ENCODE data around the gene LPCAT3. TPM values are rescaled to one million over a fixed set of nuclear protein-coding genes. Genes with fewer than 3 reads are reported as not detected.
A peak's percentile ranks its signal among the peaks of the same experiment; 100 is the strongest.

LPCAT3 gene
- total RNA-seq, 5 donors from 2014 or later (not counting 1 experiment from before 2014, with no cell fraction given), result 19.3 to 27.6 (median 22.6) TPM

DNA sequence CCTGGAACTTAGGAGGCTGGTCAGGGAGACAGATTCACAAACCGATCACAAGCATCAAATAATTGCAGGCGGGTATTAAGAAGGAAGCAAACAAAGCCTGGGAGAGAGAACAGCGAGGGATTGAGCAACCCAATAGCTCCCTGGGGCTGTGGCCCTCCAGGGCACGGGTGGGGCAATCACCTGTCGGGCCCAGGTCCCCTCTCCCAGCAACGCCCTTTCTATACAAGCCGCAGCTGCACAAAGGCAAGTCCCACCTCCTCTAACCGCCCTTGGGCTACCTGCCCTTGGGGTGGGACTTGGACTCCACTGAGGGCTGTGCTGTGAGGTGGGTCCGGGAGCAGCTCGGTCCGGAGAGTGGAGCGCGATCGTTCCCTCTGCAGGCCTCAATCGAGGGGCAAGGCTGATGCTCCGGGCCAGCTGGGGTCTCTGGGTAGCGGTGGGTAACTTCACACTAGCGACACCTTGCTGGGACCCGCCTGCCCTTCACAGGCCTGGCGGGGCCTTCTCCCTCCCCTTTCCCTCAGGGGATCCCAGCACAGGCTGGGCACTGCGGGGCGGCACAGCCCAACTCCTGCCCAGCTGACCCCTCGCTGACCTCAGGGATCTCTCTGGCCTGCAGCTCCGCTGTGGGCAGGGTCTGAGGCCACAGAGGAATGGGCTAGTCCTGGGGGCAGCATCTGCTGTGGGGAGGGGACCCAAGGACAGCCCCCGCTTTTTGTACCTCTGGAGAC is 55.8 kb downstream of the LPCAT3 start:
- no peaks in the 10 kb centered on the region for H3K9me3 Mint-ChIP-seq
- WGBS (ENCODE audit: insufficient coverage), result 86% methylated on average over 14 of the region's 25 CpGs
- ChIA-PET POLR2A (interaction anchor here (2.0 to 2.1 kb wide), 2 partner anchors 18 to 19 kb away, joined by 9 to 22 read pairs; partner anchors contain the start of genes C12orf57 (in 2 of the 2) and RNU7-1 (in 2 of the 2)), CTCF (interaction anchor here (0.5 to 6.8 kb wide), 8 partner anchors 10 to 230 kb away, joined by 3 to 126 read pairs (median 8); partner anchors contain the start of genes C12orf57 (in 2 of the 2), RNU7-1 (in 2 of the 2) and PTPN6 (in 1 of the 2))
- H3K36me3 Mint-ChIP-seq, result peaks cover 31% of the 10 kb centered on the region
- Histone ChIP-seq H3K9me3 (no peaks in the 10 kb centered on the region), H3K4me3 (ENCODE audit: control insufficient read depth in 1 of 2, extremely low read depth in 1 of 2, low read length in 1 of 2) (no peak overlapping the region), H3K4me1 (ENCODE audit: control insufficient read depth in 1 of 2, extremely low read depth in 1 of 2, insufficient read depth in 2 of 2, low read length in 2 of 2) (peaks cover 41 to 79% of the 10 kb centered on the region in 2 experiments), H3K36me3 (ENCODE audit: control insufficient read depth in 2 of 2, extremely low read depth in 1 of 2, insufficient read depth in 1 of 2, low read length in 1 of 2) (peaks cover under 1 to 54% of the 10 kb centered on the region in 2 donors), H3K27ac (ENCODE audit: low read length) (peak overlapping the region; percentile 97), H3K27me3 (replicated peaks in 1 of 2; ENCODE audit: control insufficient read depth in 2 of 2, extremely low read depth in 1 of 2, insufficient read depth in 2 of 2, low read length in 1 of 2) (no peaks in the 10 kb centered on the region)
- peak overlapping the region; percentile 68 to 88 (median 76) for H3K4me3 Mint-ChIP-seq
- H3K27me3 Mint-ChIP-seq, result no peaks in the 10 kb centered on the region
- no peak for ATAC-seq (replicated peaks in 1 of 4)
- H3K27ac Mint-ChIP-seq, result peak overlapping the region; percentile 99 to 100
- H3K4me1 Mint-ChIP-seq, result peaks cover 60 to 73% (median 68%) of the 10 kb centered on the region in 3 donors
- DNase-seq, result peak in 1 of 35 experiments; percentile 6

DNA sequence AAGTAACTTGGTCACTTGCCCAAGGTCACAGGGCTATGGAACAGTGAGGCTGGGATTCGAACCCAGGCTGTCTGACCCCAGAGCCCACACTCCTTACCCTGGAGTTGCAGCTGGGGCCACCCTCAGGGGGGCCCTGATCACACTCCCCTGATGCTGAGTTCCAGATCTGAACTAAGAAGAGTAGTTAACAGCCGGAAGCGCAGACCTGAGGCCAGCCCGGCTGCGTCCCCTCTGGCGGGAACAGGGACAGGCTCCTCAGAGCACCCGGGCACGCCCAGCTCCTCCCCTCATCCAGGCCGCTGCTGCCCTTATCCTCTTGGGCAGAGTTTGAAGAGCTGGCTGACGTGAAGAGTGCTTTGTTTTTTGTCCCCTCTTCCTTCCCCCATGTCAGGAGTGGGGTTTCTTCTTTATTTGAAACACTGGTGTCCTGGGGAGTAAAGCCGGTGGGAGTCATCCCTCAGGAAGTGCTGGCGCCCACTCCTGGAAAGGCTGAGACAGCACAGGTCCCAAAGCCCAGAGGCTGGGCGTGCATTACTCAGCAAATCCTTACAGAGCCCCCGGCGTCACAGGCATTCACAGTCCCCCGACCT is 56.5 kb downstream of the LPCAT3 start:
- 26% methylated on average over 4 of the region's 16 CpGs for WGBS (ENCODE audit: insufficient coverage)
- Histone ChIP-seq H3K4me3 (ENCODE audit: control insufficient read depth in 1 of 2, extremely low read depth in 1 of 2, low read length in 1 of 2) (peak overlapping the region in 1 of 2 donors; percentile 9), H3K36me3 (ENCODE audit: control insufficient read depth in 2 of 2, extremely low read depth in 1 of 2, insufficient read depth in 1 of 2, low read length in 1 of 2) (peaks cover 0 to 54% of the 10 kb centered on the region in 2 donors), H3K4me1 (ENCODE audit: control insufficient read depth in 1 of 2, extremely low read depth in 1 of 2, insufficient read depth in 2 of 2, low read length in 2 of 2) (peaks cover 48 to 85% of the 10 kb centered on the region in 2 experiments), H3K9me3 (no peaks in the 10 kb centered on the region), H3K27me3 (replicated peaks in 1 of 2; ENCODE audit: control insufficient read depth in 2 of 2, extremely low read depth in 1 of 2, insufficient read depth in 2 of 2, low read length in 1 of 2) (no peaks in the 10 kb centered on the region), H3K27ac (ENCODE audit: low read length) (peak overlapping the region; percentile 97)
- H3K27ac Mint-ChIP-seq, result peak overlapping the region; percentile 99 to 100
- DNase-seq (peak in 4 of 35 experiments; percentile 32 to 46 (median 42)), ATAC-seq (replicated peaks in 1 of 4) (peak; percentile 13 to 29 (median 22))
- CTCF ChIA-PET, result interaction anchor here (0.5 to 6.8 kb wide), 12 partner anchors 9 to 231 kb away, joined by 3 to 126 read pairs (median 6); partner anchors contain the start of genes C12orf57 (in 2 of the 2), PTPN6 (in 2 of the 2), RNU7-1 (in 2 of the 2) and CDCA3 (in 1 of the 2)
- POLR2A ChIA-PET, result interaction anchor here (2.0 to 2.1 kb wide), 2 partner anchors 17 to 19 kb away, joined by 9 to 22 read pairs; partner anchors contain the start of genes C12orf57 (in 2 of the 2) and RNU7-1 (in 2 of the 2)
- peaks cover 32% of the 10 kb centered on the region for H3K36me3 Mint-ChIP-seq
- peaks cover 66 to 80% (median 75%) of the 10 kb centered on the region in 3 donors for H3K4me1 Mint-ChIP-seq
- H3K27me3 Mint-ChIP-seq, result no peaks in the 10 kb centered on the region
- no peaks in the 10 kb centered on the region for H3K9me3 Mint-ChIP-seq
- H3K4me3 Mint-ChIP-seq, result peak overlapping the region; percentile 68 to 88 (median 76)

DNA sequence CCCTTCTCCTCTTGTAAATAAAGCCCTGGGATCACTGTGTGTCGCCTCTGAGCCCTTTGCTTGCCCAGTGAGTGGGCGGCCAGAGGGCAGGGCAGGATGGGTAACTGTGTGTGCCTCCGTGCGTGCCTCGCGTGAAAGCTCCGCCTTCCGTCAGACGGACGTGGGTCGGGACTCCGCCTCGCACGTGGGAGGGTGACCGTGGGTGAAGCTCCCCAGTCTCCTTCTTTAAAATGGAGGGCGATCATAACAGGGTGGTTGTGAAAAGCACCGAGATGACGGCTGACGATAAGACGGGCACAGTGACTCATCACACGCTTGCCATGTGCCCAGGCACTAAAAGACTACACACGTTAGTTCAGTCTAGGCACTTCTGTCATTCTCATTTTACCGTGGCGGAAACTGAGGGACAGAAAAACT is 57.0 kb downstream of the LPCAT3 start:
- peaks cover 71 to 85% (median 80%) of the 10 kb centered on the region in 3 donors for H3K4me1 Mint-ChIP-seq
- peak overlapping the region; percentile 68 to 88 (median 76) for H3K4me3 Mint-ChIP-seq
- no peaks in the 10 kb centered on the region for H3K9me3 Mint-ChIP-seq
- ChIA-PET POLR2A (interaction anchor here (2.0 to 2.1 kb wide), 2 partner anchors 17 to 18 kb away, joined by 9 to 22 read pairs; partner anchors contain the start of genes C12orf57 (in 2 of the 2) and RNU7-1 (in 2 of the 2)), CTCF (interaction anchor here (0.5 to 6.8 kb wide), 14 partner anchors 8 to 346 kb away, joined by 3 to 126 read pairs (median 6); partner anchors contain the start of genes C12orf57 (in 2 of the 2), PTPN6 (in 2 of the 2), RNU7-1 (in 2 of the 2) and CDCA3 (in 1 of the 2))
- peak; percentile 73 to 95 (median 85) for DNase-seq
- Histone ChIP-seq H3K9me3 (no peaks in the 10 kb centered on the region), H3K4me3 (ENCODE audit: control insufficient read depth in 1 of 2, extremely low read depth in 1 of 2, low read length in 1 of 2) (peak overlapping the region in 1 of 2 donors; percentile 9), H3K27ac (ENCODE audit: low read length) (peak overlapping the region; percentile 97), H3K27me3 (replicated peaks in 1 of 2; ENCODE audit: control insufficient read depth in 2 of 2, extremely low read depth in 1 of 2, insufficient read depth in 2 of 2, low read length in 1 of 2) (no peaks in the 10 kb centered on the region), H3K36me3 (ENCODE audit: control insufficient read depth in 2 of 2, extremely low read depth in 1 of 2, insufficient read depth in 1 of 2, low read length in 1 of 2) (peaks cover 0 to 54% of the 10 kb centered on the region in 2 donors), H3K4me1 (ENCODE audit: control insufficient read depth in 1 of 2, extremely low read depth in 1 of 2, insufficient read depth in 2 of 2, low read length in 2 of 2) (peaks cover 53 to 90% of the 10 kb centered on the region in 2 experiments)
- no peaks in the 10 kb centered on the region for H3K27me3 Mint-ChIP-seq
- ATAC-seq (replicated peaks in 1 of 4), result peak; percentile 77 to 80 (median 80)
- H3K27ac Mint-ChIP-seq, result peak overlapping the region; percentile 99 to 100
- peaks cover 34% of the 10 kb centered on the region for H3K36me3 Mint-ChIP-seq
- WGBS (ENCODE audit: insufficient coverage), result 2% methylated on average over 23 of the region's 24 CpGs

DNA sequence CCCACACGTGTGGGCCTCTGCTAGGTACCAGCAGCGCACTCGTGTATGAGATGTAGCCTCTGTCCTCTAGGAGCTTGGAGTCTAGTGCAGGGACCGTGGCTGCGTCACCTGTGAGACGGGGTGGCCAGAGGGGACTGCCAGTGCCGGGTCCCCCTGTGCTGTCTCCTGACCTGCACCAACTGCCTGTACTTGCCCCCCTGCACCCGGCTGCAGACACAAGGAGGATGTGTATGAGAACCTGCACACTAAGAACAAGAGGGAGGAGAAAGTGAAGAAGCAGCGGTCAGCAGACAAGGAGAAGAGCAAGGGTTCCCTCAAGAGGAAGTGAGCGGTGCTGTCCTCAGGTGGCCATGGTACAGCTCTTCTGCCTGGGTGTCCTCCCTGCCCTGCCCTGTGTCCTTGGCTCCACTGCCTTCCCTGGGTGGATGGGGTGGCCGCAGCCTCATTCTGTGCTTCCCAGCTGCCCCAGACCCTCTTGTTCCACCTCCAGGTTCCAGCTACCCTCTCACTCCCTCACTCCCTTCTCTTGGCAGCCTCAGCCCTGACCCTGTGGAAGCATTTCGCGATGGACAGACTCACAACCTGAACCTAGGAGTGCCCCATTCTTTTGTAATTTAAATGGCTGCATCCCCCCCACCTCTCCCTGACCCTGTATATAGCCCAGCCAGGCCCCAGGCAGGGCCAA is 57.5 kb downstream of the LPCAT3 start:
- H3K9me3 ChIP-seq, result no peaks in the 10 kb centered on the region
- H3K36me3 ChIP-seq (ENCODE audit: control insufficient read depth in 2 of 2, extremely low read depth in 1 of 2, insufficient read depth in 1 of 2, low read length in 1 of 2), result peaks cover 3 to 54% of the 10 kb centered on the region in 2 donors
- no peaks in the 10 kb centered on the region for H3K27me3 Mint-ChIP-seq
- H3K36me3 Mint-ChIP-seq, result peaks cover 36% of the 10 kb centered on the region
- H3K4me1 Mint-ChIP-seq, result peaks cover 77 to 90% (median 85%) of the 10 kb centered on the region in 3 donors
- ATAC-seq (replicated peaks in 1 of 4) (peak; percentile 2 to 7 (median 4)), DNase-seq (peak in 3 of 35 experiments; percentile 44 to 60 (median 45))
- ChIA-PET CTCF (interaction anchor here (0.5 to 6.8 kb wide), 12 partner anchors 8 to 346 kb away, joined by 3 to 126 read pairs (median 6); partner anchors contain the start of genes C12orf57 (in 2 of the 2), PTPN6 (in 2 of the 2), RNU7-1 (in 2 of the 2) and CDCA3 (in 1 of the 2)), POLR2A (interaction anchor here (2.0 to 2.1 kb wide), 2 partner anchors 16 to 18 kb away, joined by 9 to 22 read pairs; partner anchors contain the start of genes C12orf57 (in 2 of the 2) and RNU7-1 (in 2 of the 2))
- H3K27ac ChIP-seq (ENCODE audit: low read length), result peak overlapping the region; percentile 97
- H3K27ac Mint-ChIP-seq, result peak overlapping the region; percentile 99 to 100
- H3K4me3 ChIP-seq (ENCODE audit: control insufficient read depth in 1 of 2, extremely low read depth in 1 of 2, low read length in 1 of 2), result peak overlapping the region in 1 of 2 donors; percentile 3
- H3K4me3 Mint-ChIP-seq, result peak overlapping the region; percentile 68 to 88 (median 76)
- no peaks in the 10 kb centered on the region for H3K9me3 Mint-ChIP-seq
- no peaks in the 10 kb centered on the region for H3K27me3 ChIP-seq (replicated peaks in 1 of 2; ENCODE audit: control insufficient read depth in 2 of 2, extremely low read depth in 1 of 2, insufficient read depth in 2 of 2, low read length in 1 of 2)
- H3K4me1 ChIP-seq (ENCODE audit: control insufficient read depth in 1 of 2, extremely low read depth in 1 of 2, insufficient read depth in 2 of 2, low read length in 2 of 2), result peaks cover 55 to 96% of the 10 kb centered on the region in 2 experiments
- WGBS (ENCODE audit: insufficient coverage), result 41% methylated on average over 12 of the region's 13 CpGs

DNA sequence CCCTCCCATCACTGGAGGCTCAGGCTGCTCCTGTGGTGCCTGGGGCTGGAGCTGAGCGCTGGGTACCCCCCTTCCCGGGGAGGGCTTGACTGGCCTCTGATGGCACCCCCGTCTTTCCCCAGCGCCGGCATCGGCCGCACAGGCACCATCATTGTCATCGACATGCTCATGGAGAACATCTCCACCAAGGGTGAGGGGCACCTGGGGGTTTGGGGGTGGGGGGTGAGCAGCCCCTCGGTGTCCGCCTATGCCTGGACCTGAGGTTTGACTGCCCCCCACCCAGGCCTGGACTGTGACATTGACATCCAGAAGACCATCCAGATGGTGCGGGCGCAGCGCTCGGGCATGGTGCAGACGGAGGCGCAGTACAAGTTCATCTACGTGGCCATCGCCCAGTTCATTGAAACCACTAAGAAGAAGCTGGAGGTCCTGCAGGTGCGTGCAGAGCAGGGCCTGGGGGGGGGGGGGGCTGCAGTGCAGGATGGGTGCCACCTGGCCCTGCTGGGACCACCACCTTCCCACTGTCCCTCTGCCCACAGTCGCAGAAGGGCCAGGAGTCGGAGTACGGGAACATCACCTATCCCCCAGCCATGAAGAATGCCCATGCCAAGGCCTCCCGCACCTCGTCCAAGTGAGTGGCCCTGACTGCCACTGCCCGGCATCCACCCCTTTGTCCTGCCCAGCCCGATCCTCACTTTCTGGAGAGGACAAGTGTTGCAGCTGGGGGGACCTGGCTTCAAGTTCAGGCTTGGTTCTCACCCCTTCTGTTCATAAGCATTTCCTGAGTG is 58.3 kb downstream of the LPCAT3 start:
- peaks cover 32% of the 10 kb centered on the region for H3K36me3 Mint-ChIP-seq
- no peaks in the 10 kb centered on the region for H3K9me3 Mint-ChIP-seq
- DNase-seq (no peak), ATAC-seq (replicated peaks in 1 of 4) (no peak)
- H3K9me3 ChIP-seq, result no peaks in the 10 kb centered on the region
- CTCF ChIA-PET, result interaction anchor here (1.4 to 6.8 kb wide), 8 partner anchors 9 to 108 kb away, joined by 3 to 126 read pairs (median 7); partner anchors contain the start of genes C12orf57 (in 2 of the 2), PTPN6 (in 2 of the 2), RNU7-1 (in 2 of the 2) and CDCA3 (in 1 of the 2)
- H3K4me3 ChIP-seq (ENCODE audit: control insufficient read depth in 1 of 2, extremely low read depth in 1 of 2, low read length in 1 of 2), result peak overlapping the region; percentile 38 to 39
- peak overlapping the region; percentile 97 for H3K27ac ChIP-seq (ENCODE audit: low read length)
- peaks cover 6 to 54% of the 10 kb centered on the region in 2 donors for H3K36me3 ChIP-seq (ENCODE audit: control insufficient read depth in 2 of 2, extremely low read depth in 1 of 2, insufficient read depth in 1 of 2, low read length in 1 of 2)
- peaks cover 77 to 92% (median 87%) of the 10 kb centered on the region in 3 donors for H3K4me1 Mint-ChIP-seq
- POLR2A ChIA-PET, result interaction anchor here in 1 of 2 donors (1.7 to 2.1 kb wide), 2 partner anchors 15 to 16 kb away, joined by 15 to 22 read pairs; partner anchors contain the start of genes C12orf57 and RNU7-1
- 78% methylated on average over 17 of the region's 26 CpGs for WGBS (ENCODE audit: insufficient coverage)
- peak overlapping the region; percentile 99 to 100 for H3K27ac Mint-ChIP-seq
- H3K27me3 ChIP-seq (replicated peaks in 1 of 2; ENCODE audit: control insufficient read depth in 2 of 2, extremely low read depth in 1 of 2, insufficient read depth in 2 of 2, low read length in 1 of 2), result no peaks in the 10 kb centered on the region
- peaks cover 62 to 98% of the 10 kb centered on the region in 2 experiments for H3K4me1 ChIP-seq (ENCODE audit: control insufficient read depth in 1 of 2, extremely low read depth in 1 of 2, insufficient read depth in 2 of 2, low read length in 2 of 2)
- H3K27me3 Mint-ChIP-seq, result no peaks in the 10 kb centered on the region
- H3K4me3 Mint-ChIP-seq, result peak overlapping the region; percentile 68 to 89 (median 88)
